Lower leg skin (tissue), 3 donors: Measurements from ENCODE around the gene TEX26.

ENCODE experiments used
- CTCF ChIP-seq, 3 donors: fragments of 450-650 bp; IDR thresholded peaks; one replicate each; pipeline ENCODE4 v1.5.1; 2016; ENCODE audit warnings: antibody characterized with exemption in 3 of 3, mild to moderate bottlenecking in 3 of 3, moderate library complexity in 2 of 3
- POLR2A ChIP-seq, 2 donors: fragments of 450-650 bp; IDR thresholded peaks; one replicate each; pipeline ENCODE4 v1.6.1; 2016 to 2017; ENCODE audit warnings: antibody characterized with exemption in 2 of 2, mild to moderate bottlenecking in 1 of 2, moderate library complexity in 1 of 2

GRCh38 chr13:30991922-30992321, 59.5 kb downstream of the TEX26 start:
- no peak for TF ChIP-seq CTCF (IDR thresholded peaks at IDR 0.05)
- no peak for TF ChIP-seq POLR2A (IDR thresholded peaks at IDR 0.05)
